Superior temporal gyrus (tissue), 1 donor: Measurements from ENCODE around the gene TRIM63.

Experiments
- DNase-seq: peaks from one replicate; pipeline ENCODE4 v3.0.0-alpha.2; 2016; ENCODE audit errors: extremely low spot score

The TRIM63 gene

GRCh38 chr1:26016953-26017545 is 50.4 kb downstream of the TRIM63 start:
- no peak for DNase-seq

GRCh38 chr1:26016258-26016952 is 51.0 kb downstream of the TRIM63 start:
- peak; percentile 64 for DNase-seq

- no peak for DNase-seq
Observed at GRCh38 chr1:26015358-26015757, 52.1 kb downstream of the TRIM63 start.

- no peak for DNase-seq
Observed at GRCh38 chr1:26014179-26014578, 53.3 kb downstream of the TRIM63 start.

GRCh38 chr1:26012864-26013263 is 54.6 kb downstream of the TRIM63 start:
- DNase-seq, result no peak

- DNase-seq, result no peak
Observed at GRCh38 chr1:26010825-26011224, 56.6 kb downstream of the TRIM63 start.

GRCh38 chr1:26009796-26010447 is 57.5 kb downstream of the TRIM63 start:
- no peak for DNase-seq

- no peak for DNase-seq
Observed at GRCh38 chr1:26006710-26007109, 60.7 kb downstream of the TRIM63 start.

- no peak for DNase-seq
Observed at GRCh38 chr1:26005434-26006105, 61.9 kb downstream of the TRIM63 start.

GRCh38 chr1:26003756-26004155 is 63.7 kb downstream of the TRIM63 start:
- DNase-seq, result no peak

GRCh38 chr1:26003262-26003661 is 64.2 kb downstream of the TRIM63 start:
- no peak for DNase-seq
